GM18907 (cell line): Measurements from ENCODE around the gene NLGN4Y.

ENCODE experiments used
- ATAC-seq: cut with Tn5 transposase; IDR thresholded peaks from one replicate; pipeline ENCODE4 v1.9.1; 2021; ENCODE audit warnings: mild to moderate bottlenecking, moderate library complexity; ENCODE audit not compliant: unreplicated experiment

Gene NLGN4Y

GRCh38 chrY:14524272-14525231 is at the start of gene NLGN4Y:
Gene NLGN4Y (plus strand): TSS chrY:14524529. CDS start chrY:14622120, 97,591 bp downstream.
- ATAC-seq = no peak

DNA sequence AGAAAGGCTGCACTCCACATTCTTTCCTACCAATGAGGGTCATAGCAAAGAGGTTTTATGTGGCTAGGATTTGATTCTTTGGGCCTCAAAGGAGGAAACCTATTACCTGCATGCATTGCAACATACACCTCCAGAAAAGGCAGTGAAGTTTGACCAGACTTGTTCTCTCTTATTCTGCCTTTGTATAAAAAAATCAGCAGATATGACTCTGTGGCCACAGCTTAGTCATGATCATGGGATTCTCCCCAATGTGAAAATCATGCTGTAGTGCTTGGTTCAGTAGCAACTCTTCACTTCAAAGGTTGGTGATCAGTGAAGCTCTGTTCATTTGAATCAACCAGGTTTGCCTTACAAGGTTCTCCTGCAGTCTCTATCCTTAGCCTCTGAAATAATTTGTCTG is 38.4 kb upstream of the NLGN4Y start:
- ATAC-seq = no peak

- no peak for ATAC-seq
Observed at GRCh38 chrY:14490226-14490625, 34.1 kb upstream of the NLGN4Y start.

DNA sequence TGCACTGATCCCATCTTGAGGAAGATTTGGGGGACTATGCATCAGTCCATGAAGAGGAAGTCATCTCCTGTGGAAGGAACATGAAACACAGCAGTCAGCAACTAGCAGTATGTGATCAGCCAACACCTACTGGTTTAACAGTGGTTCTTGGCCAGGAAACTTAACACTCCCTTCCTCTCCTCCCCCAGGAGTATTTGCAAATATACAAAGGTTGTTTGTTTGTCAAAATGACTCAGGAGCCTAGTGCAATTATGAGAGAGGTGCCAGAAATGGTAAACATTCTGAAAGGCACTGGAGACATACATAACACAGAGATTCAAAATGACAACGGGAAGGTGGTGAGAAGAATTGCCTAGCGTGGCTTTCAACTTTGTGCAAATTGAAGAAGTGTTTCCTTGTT is 26.3 kb upstream of the NLGN4Y start:
- ATAC-seq = no peak

- ATAC-seq = no peak
Observed at GRCh38 chrY:14504592-14504991, 19.7 kb upstream of the NLGN4Y start.

GRCh38 chrY:14522379-14522950 is 1.9 kb upstream of the NLGN4Y start:
- no peak for ATAC-seq

DNA sequence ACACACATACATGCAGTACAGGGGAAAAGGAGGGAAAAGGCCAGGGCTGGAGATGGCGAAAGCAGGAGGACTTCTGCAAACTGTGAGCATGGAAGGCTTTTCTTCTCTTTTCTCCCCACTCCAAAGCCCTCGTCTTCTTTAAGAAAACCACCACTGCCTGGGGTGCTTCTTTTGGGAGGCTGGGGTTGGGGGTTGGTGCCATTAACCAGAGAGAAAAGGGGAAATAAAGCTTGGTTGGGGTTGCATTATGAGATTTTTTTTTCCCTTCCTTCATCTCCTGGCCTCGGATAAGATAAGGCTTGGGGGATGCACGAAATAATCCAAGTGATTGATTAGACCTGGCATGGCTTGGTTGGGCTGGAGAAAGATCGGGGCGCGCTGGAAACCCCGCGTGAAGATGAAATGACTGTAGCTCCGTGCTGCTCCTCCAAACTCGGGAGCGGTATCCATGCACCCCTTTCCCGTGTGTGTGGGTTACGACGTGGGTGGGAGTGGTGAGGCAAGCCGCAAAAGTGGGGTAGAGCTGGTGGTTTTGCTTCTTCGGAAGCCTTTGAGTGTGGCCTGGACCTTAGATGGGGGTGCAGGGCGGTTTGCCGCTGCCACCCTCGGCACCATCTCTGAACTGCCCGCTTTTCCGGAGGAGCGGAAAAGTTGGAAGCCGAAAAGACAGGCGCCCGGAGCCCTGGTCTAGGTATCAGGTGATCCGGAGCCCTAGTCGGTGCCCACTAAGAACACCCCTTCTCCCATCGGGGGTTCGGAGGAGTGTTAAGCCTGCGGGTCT is 648 bp upstream of the NLGN4Y start:
- ATAC-seq = no peak

GRCh38 chrY:14525315-14525714 is 986 bp downstream of the NLGN4Y start:
- no peak for ATAC-seq

GRCh38 chrY:14528361-14528760 is 4.0 kb downstream of the NLGN4Y start:
- no peak for ATAC-seq

DNA sequence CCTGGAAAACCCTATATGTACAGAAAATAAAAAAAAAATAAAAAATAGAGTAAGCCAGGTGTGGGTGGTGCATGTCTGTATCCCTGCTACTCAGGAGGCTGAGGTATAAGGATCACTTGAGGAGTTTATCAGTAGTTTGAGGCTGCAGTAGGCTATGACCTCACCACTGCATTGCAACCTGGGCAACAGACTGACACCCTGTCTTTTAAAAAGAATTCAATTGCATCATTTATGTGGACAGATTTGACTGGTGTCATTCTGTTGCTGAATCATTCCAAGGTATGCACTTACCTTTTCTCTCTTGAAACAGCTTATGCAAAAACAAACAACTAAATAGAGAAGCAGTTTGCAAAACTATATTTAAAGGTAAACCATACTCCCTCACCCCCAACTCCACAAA is 12.4 kb downstream of the NLGN4Y start:
- ATAC-seq = no peak

DNA sequence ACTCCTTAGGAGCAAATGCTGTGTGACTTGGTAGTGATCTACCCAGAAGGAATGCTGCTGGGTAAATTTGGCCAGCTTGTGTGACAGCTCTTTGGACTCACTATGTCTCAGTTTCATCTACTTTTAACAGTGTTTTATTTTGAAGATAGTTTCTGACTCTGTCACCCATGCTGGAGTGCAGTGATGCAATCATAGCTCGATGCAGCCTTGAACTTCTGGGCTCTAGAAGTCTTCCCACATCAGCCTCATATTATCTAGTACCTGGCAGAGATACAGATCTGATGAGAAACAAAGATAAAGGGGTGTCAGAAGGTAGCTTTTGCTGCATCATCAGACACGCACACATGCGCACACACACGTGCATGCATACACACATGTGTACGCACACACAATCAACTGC is 19.2 kb downstream of the NLGN4Y start:
- ATAC-seq = no peak

- ATAC-seq = no peak
Observed at GRCh38 chrY:14581294-14581693, 57.0 kb downstream of the NLGN4Y start.

DNA sequence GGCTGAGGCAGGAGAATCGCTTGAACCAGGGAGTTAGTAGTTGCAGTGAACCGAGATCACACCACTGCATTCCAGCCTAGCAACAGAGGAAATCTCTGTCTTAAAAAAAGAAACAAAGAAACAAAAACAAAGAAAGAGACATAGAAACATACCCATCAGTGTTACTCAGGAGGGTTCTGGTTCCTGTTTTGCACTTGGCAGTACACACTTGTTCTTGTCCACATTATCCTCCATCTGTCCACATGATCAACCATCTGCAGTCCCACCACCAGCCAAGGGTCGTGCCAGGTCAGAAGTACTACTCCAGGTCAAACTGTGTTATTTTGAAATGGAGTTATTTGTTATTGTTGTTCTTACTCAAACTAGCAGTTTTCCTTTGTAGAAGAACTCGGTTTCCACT is 62.4 kb downstream of the NLGN4Y start:
- ATAC-seq = no peak

GRCh38 chrY:14601372-14601771 is 77.0 kb downstream of the NLGN4Y start:
- ATAC-seq = no peak

- ATAC-seq = no peak
Observed at GRCh38 chrY:14617625-14618024, 93.3 kb downstream of the NLGN4Y start.

- ATAC-seq = no peak
Observed at GRCh38 chrY:14618513-14618912, 94.2 kb downstream of the NLGN4Y start.

- no peak for ATAC-seq
Observed at GRCh38 chrY:14628208-14628607, 103.9 kb downstream of the NLGN4Y start.

- ATAC-seq = no peak
Observed at GRCh38 chrY:14631676-14632075, 107.3 kb downstream of the NLGN4Y start.

- no peak for ATAC-seq
Observed at GRCh38 chrY:14633718-14634117, 109.4 kb downstream of the NLGN4Y start.

GRCh38 chrY:14634954-14635353 is 110.6 kb downstream of the NLGN4Y start:
- ATAC-seq = no peak

GRCh38 chrY:14637551-14637950 is 113.2 kb downstream of the NLGN4Y start:
- ATAC-seq = no peak

- ATAC-seq = no peak
Observed at GRCh38 chrY:14641853-14642252, 117.5 kb downstream of the NLGN4Y start.
